Coronary artery (tissue), 2 donors: ENCODE results near the gene ARHGEF4.

Experiments
- DNase-seq: peaks from one replicate; pipeline ENCODE4 v3.0.0-alpha.2; 2017; ENCODE audit warnings: low spot score
- H3K27ac ChIP-seq, 2 donors: fragments of 200-600 bp; sonication (generic); one replicate each; pipeline ENCODE4 v1.5.1; 2016 to 2019
- H3K4me3 ChIP-seq: fragments of 200-600 bp; sonication (generic); 2 replicates; pipeline ENCODE4 v1.5.1; 2016; ENCODE audit warnings: mild to moderate bottlenecking, moderate library complexity
- TF ChIP-seq, protein P1 (sequence below): fragments of 200-600 bp; sonication (generic); IDR thresholded peaks from one replicate; pipeline ENCODE4 v1.5.1; 2019; ENCODE audit warnings: antibody characterized with exemption

ARHGEF4 gene, protein sequence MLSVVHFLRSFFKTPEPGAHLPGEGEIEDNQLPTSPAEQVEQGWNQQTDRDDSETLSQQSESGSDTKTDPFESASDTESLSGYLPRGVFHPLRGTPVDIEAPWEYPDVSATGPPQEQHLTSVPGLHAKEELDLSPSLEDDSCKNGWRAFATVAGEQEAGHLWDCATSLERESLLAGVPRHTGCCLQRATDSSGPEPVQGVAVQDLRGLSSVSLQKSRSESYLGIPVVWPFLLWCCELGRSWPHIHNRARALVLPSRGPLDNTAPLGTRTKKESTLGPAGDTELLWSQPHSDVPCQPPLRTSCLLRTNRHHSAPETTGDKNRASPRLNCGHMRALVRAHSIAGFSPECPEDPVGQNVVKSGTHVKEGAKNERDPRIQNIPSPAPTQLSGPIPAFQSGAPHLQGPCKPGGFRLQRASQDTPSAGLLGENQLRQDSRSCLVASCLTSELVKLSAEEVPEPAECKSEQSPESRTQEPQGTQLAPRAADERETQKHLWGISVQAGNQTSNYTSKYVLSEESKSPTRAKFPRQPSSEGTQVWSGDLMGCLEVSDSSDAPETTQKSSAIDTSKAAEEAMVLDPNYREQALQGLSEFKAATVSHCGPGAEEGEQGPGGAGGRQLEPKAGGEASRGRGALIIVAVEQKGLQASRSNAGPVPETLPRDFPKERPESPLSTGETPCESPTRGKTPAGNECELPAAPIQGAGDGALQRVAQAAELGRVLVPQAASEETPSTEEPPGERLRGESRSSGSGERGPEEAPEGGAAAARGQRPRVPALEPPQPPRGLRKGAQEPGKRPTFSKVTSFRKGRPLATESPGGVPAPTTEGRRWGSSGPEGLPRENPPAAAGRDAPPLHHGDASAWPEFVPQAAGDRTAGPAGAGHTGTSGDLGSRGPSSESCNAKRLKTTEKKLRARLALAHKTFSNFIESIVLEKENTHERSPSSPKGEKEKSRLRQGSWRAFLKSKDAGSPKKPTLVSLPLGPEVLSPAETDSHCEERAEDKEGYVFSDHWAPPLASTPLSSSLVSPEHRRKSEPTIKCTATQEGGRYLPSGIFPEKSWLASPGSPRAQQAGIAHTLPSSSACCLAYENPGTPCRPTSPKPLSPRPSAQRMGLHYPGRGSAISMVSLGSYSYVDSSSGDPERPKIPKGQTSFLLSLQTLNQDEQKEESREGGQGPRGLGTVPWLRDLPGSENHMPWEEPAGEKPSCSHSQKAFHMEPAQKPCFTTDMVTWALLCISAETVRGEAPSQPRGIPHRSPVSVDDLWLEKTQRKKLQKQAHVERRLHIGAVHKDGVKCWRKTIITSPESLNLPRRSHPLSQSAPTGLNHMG (N-terminal part only)

DNA sequence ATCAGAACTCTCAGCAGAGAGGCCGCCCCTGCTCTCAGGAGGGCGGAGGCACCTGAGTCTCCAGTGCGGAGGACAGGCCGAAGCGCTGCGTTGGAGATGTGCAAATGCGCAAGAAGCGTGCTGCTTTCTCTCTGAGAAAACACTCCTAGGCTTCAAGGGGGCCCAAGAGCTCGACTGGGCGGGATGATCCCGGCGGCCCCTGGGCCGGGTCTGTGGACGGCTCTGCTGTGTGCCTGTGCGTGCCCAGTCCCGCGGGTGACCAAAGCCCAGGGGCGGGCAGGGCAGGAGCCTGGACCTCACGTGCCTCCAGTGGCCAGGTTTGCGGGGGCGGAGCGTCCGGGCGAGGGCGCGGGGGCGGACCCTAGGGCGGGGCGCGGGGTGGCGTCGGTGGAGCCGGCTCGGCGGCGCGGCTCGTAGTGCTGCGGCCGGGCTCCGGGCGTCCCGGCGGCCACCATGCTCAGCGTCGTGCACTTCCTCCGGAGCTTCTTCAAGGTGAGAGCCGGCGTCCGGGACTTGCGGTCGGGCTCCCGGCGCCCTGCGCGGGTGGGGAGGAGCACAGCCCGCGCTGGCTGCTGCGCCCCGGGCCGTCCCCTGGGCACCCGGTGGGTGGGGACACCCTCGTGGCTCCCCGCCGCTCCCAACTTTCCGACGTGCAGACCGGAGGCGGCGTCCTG lies at the start of gene ARHGEF4:
Gene ARHGEF4, plus strand, starts transcription at position 414 of the 674 bp plus-strand sequence. Its CDS starts 40 bp downstream, at position 454.
- no peak for DNase-seq
- Histone ChIP-seq H3K4me3 (peak within 1 kb of the TSS; percentile 66), H3K27ac (no peak within 1 kb of the TSS)
- TF ChIP-seq, protein P1, sequence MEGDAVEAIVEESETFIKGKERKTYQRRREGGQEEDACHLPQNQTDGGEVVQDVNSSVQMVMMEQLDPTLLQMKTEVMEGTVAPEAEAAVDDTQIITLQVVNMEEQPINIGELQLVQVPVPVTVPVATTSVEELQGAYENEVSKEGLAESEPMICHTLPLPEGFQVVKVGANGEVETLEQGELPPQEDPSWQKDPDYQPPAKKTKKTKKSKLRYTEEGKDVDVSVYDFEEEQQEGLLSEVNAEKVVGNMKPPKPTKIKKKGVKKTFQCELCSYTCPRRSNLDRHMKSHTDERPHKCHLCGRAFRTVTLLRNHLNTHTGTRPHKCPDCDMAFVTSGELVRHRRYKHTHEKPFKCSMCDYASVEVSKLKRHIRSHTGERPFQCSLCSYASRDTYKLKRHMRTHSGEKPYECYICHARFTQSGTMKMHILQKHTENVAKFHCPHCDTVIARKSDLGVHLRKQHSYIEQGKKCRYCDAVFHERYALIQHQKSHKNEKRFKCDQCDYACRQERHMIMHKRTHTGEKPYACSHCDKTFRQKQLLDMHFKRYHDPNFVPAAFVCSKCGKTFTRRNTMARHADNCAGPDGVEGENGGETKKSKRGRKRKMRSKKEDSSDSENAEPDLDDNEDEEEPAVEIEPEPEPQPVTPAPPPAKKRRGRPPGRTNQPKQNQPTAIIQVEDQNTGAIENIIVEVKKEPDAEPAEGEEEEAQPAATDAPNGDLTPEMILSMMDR = no peak

DNA sequence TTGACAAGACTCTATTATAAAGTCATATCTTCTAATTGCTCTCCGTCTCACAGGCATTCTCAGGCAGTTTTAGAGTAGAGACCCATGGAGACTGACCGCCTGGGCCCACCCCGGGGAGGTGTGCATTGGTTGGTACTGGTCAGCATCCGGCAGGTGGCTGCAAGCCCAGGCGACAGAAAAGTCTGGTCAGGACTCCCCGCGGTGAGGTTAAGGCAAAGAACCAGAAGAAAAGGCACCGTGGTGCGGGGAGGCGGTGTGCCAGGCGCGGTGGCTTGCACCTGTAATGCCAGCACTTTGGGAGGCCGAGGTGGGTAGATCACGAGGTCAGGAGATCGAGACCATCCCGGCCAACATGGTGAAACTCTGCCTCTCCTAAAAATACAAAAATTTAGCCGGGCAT lies 48.9 kb upstream of the ARHGEF4 start:
- Histone ChIP-seq H3K4me3 (no peak overlapping the region), H3K27ac (no peak overlapping the region)
- TF ChIP-seq, protein P1 = no peak
- DNase-seq = no peak

DNA sequence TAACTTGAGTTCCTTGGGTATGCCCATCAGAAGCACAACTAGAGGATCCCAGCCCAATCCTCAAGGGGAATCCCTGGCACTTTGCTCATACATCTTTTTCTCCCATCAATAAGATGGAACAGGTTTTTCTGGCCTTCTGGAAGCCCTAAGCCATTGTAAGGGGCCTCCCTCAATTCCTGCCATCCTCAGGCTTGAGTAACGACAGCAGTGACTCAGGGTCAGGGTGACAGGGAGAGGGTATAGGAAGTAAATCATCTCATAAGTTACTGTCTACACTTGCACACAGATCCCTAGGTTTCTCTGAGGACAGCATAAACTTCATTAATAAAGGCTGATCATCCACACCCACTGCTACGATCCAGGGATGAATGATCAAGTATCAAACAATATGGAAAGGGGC lies 46.4 kb upstream of the ARHGEF4 start:
- TF ChIP-seq, protein P1 = no peak
- no peak for DNase-seq
- Histone ChIP-seq H3K4me3 (no peak overlapping the region), H3K27ac (no peak overlapping the region)

DNA sequence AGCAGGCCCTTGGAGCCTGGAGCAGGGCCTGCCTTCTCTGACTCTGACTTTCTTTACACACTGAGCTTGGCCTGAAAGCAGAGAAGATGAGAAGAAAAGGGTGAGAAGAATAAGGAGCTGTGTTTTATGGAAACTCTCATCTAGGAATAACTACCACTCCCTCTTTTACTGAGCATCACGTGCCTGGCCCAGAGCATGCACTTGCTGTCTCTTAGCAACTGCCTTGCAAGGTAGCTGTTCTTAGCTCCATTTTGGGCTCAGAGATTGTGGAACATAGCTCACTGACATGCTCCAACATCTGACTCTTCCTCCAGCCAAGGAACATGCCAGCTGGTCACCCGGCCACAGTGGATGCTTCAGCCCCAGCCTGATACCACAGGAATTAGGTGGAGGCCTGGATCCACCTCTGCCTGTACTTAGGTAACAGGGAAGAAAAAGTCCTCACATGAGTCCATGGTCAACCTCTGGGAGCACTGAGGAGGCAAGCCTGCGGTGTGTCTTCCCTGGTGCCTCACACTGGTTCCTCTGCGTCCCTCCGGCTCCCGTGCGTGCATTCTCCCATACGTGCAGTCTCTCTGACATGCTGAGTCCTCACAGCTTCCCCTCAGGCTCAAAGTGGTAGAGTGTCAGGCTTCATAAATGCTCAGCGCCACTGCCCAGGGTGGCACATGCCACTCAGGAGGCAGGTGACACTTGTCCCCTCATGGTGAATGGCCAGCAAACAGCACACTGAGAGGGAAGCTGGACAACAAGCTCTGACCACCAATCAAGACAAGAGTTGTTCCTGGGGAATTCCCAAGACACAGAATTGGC lies 45.7 kb upstream of the ARHGEF4 start:
- TF ChIP-seq, protein P1 = no peak
- no peak overlapping the region for H3K27ac ChIP-seq
- no peak for DNase-seq
- no peak overlapping the region for H3K4me3 ChIP-seq

DNA sequence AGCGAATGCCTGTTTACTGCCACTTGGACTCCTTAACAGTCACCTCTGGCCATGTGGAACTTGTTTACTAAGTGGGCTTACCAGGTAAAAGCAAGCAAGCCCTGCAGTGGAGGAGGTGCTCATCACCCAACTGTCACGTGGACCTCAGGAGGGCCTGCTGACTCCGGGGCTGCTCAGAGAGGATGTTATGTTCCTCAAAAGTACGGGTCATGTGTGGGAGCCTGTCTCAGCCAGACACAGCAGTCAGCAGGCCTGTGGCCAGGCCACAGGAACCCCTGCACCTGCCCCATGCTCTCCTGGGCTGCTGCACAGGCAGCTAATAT lies 45.1 kb upstream of the ARHGEF4 start:
- Histone ChIP-seq H3K4me3 (no peak overlapping the region), H3K27ac (no peak overlapping the region)
- DNase-seq = no peak
- TF ChIP-seq, protein P1 = no peak

DNA sequence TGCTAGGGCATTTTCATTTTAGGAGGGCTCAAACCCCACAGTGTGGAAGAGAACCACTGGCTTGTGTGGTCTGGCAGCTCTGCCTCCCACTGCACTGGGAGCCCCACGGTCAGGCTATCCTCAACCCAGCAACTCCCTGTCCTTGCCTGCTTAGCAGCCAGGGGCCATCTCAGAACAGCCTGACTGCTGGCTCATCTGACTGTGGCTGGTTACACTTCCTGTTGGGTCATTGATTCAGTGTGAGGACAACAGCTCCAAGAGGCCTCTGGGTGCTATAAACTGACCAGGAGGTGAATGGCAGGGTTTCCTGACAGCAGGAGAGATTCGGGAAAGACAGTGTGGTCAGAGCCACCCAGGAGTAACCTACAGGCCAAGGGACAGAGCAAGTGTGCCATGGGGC lies 41.3 kb upstream of the ARHGEF4 start:
- DNase-seq = no peak
- TF ChIP-seq, protein P1 = no peak
- Histone ChIP-seq H3K27ac (no peak overlapping the region), H3K4me3 (no peak overlapping the region)
